Cortex of kidney (tissue), 1 donor: Measurements from ENCODE around the gene AMPH.

Experiments used
- DNase-seq: peaks from one replicate; lab custom pipeline; 2025; lab: John Stamatoyannopoulos, UW

AMPH gene

GRCh38 chr7:38462819-38463218, 168.4 kb downstream of the AMPH start:
- DNase-seq = no peak

GRCh38 chr7:38461887-38462286, 169.3 kb downstream of the AMPH start:
- no peak for DNase-seq

- no peak for DNase-seq
Measured at GRCh38 chr7:38453826-38454225, 177.3 kb downstream of the AMPH start.

GRCh38 chr7:38453168-38453567, 178.0 kb downstream of the AMPH start:
- no peak for DNase-seq

- DNase-seq = no peak
Measured at GRCh38 chr7:38452681-38453108, 178.5 kb downstream of the AMPH start.

GRCh38 chr7:38451840-38452239, 179.3 kb downstream of the AMPH start:
- DNase-seq = no peak

- no peak for DNase-seq
Measured at GRCh38 chr7:38448584-38449234, 182.5 kb downstream of the AMPH start.

GRCh38 chr7:38448054-38448453, 183.1 kb downstream of the AMPH start:
- no peak for DNase-seq

- no peak for DNase-seq
Measured at GRCh38 chr7:38438970-38439369, 192.2 kb downstream of the AMPH start.

GRCh38 chr7:38432671-38433070, 198.5 kb downstream of the AMPH start:
- DNase-seq = no peak

- DNase-seq = no peak
Measured at GRCh38 chr7:38432080-38432479, 199.1 kb downstream of the AMPH start.

- no peak for DNase-seq
Measured at GRCh38 chr7:38429057-38429456, 202.1 kb downstream of the AMPH start.

- DNase-seq = no peak
Measured at GRCh38 chr7:38428041-38428440, 203.1 kb downstream of the AMPH start.

- DNase-seq = no peak
Measured at GRCh38 chr7:38427279-38427955, 203.8 kb downstream of the AMPH start.

- DNase-seq = no peak
Measured at GRCh38 chr7:38425509-38425908, 205.7 kb downstream of the AMPH start.

- no peak for DNase-seq
Measured at GRCh38 chr7:38424750-38425463, 206.3 kb downstream of the AMPH start.

GRCh38 chr7:38413784-38414183, 217.4 kb downstream of the AMPH start:
- no peak for DNase-seq

- DNase-seq = no peak
Measured at GRCh38 chr7:38411404-38411803, 219.8 kb downstream of the AMPH start.

GRCh38 chr7:38410056-38410455, 221.1 kb downstream of the AMPH start:
- DNase-seq = no peak

- no peak for DNase-seq
Measured at GRCh38 chr7:38409531-38409930, 221.6 kb downstream of the AMPH start.

- no peak for DNase-seq
Measured at GRCh38 chr7:38398725-38399321, 232.3 kb downstream of the AMPH start.

- no peak for DNase-seq
Measured at GRCh38 chr7:38396852-38397251, 234.3 kb downstream of the AMPH start.
